Measurements from ENCODE around the gene AGAP1.
"Not testable (repeated sequence)": the region's sequence is repeated elsewhere in the genome, so short reads cannot be mapped to it uniquely, and the experiment has no call there.

AGAP1 gene

DNA sequence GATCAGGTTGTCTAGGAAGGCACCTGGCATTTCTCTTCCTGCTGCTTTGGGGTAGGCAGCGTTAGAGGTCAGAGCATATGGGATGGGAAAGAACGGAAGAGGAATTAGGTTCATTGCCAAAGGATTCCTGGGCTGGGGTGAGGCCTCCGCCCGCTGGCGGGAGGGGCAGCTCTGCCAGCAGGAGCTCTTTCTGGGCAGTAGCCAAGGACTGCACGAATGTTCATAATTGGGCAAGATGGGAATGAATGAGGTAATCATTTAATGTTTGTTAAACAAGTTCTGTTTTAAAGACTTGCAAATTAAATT is 253.9 kb downstream of the AGAP1 start:
- no peak for DNase-seq

DNA sequence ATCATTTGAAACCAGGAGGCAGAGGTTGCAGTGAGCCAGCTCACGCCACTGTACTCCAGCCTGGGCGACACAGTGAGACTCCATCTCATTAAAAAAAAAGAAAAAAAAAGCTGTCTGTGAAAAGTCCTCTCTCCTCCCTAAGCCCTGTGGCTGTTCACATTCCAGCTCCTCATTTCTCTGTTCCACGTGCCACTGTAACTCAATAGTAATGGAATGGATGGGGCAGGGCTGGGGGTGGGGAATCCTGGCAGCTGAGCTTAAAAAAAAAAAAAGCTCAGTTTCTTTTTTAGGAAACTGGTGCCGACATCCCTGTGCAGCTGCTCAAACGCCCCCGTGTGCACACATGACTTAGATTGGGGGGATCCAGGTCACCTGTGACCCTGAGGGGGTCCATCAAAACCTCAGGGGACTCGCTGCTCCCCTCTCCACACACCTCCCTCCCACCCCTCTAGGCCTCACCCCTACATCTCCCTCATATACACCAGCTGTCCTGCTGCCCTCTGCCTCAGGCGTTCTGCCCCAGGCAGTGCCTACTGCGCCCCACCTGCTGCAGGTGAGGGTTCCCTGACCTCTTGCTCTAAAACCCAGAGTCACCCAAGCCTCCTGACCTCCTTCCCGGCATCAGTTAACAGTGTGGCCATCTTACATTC is 255.4 kb downstream of the AGAP1 start:
- DNase-seq = no peak

DNA sequence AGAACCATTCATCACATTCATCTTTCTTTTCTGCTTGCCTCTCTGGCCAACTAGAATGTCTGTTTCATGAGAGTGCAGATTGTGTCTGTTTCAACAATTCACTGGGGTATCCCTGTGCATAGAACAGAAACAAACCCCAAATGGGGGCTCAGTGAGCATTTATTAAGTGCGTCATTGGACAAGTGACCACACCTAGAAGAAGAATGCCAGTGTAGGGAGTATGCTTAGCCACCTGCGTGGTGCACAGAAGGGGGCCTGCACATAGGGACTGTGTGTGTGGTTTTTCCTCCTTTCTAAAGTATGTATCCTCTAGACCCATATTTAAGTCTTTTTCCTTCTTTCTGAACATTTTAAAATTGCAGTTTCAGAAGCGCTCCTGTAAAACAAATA is 255.9 kb downstream of the AGAP1 start:
- no peak for DNase-seq

DNA sequence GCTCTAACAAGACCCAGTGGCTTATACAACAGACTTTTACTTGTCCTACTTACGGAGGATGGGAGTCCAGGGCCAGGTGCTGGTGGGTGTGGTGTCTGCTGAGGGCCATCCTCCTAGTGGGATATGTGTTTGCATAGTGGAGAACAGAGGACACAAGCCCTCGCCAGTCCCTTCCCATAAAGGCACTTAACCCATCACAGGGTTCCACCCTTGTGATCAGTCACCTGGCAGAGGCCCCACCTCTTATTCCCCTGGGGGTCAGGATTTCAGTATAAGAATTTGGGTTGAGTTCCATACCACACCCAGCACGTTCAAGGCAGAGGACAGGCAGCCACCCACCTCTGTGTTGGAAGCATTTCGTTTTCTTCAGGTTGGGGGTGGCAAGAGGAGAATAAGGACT is 259.0 kb downstream of the AGAP1 start:
- no peak for DNase-seq

DNA sequence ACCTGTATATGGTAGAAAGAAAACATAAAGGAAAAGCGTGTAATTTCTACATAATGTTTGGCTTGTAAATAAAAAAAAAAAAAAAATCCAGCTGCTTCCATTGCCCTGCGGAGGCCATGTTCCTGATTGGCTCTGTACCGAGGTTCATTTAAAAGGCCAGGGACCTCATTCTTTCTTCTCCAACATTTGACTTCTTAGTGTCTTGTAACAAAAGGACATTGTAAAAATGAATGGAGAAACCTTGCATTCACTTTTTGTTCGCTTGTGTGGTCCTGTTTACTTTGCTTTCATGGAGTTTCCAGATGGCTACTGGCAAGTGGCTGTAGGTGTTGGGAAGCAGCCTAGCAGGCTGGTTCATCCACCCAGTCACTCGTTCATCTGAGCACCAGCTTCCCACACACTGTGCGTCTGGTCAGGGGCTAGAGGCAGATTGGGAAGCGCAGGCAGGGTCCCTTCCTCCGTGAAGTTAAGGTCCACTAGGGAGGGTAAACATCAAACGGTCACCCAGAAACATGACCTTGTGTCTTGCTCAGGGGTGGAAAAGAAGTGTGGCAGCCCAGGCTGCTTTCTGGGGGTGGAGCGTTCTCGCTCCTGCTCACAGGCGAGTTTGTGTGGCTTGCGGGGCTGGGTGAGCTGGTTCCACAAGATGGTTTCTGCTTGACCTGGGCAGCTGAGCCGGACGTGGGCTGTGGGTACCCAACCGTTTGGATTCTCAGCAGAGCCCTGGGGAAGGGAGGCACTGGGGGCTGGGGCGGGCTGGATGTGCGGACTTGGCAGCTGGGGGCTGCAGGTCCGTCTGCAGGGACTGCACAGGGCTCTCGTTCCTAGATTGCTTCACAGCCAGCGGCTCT is 260.7 kb downstream of the AGAP1 start:
- no peak for DNase-seq

DNA sequence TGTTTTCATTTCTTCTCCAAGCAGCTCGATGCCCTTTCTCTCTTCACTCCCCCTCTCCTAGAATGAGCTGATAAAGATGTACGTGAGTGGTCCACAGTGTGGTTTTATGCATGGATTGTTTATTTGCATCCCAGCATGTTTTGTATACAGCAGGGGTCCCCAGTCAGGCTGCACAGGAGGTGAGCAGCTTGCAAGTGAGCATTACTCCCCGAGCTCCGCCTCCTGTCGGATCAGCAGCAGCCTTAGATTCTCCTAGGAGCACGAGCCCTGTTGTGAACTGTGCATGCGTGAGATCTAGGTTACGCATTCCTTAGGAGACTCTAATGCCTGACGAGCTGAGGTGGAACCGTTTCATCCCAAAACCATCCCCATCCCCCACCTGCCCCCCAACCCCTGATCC is 262.6 kb downstream of the AGAP1 start:
- DNase-seq = no peak

DNA sequence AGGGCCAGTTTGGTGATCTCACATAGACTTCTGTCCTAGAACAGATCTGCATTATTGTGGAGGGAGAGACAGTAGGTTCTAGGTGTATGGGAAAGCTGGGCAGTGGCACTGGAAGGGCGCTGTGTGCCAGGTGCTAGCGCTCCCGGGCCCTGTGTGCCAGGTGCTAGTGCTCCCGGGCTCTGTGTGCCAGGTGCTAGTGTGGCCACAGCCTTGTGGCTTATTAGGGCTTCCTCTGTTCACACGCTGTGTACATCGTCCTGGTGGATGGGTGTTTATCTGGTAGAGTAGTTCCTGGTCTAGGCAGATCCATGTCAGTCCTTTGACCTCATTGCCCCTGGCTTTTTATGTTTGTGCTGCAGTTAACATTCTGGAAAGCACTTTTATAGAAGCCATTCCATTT is 263.4 kb downstream of the AGAP1 start:
- no peak for DNase-seq

DNA sequence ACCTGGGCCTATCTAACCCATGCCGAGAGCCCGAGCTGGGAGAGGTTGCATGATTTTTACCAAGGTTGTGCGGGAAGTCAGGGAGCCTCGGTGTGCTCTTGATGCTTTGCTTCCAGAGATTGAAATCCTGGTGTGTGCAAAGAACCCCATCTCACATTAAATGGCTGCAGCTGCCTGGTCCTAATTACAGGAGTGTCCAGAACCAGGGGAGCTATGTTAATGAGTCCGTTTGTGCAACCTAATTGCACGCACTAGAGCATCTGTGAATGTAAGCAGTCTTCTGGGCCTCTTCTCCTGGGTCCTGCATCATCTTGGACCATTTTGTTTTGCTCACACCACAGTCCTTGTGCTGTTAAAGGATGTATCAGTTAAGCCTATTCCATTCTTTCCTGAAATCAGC is 263.8 kb downstream of the AGAP1 start:
- no peak for DNase-seq

DNA sequence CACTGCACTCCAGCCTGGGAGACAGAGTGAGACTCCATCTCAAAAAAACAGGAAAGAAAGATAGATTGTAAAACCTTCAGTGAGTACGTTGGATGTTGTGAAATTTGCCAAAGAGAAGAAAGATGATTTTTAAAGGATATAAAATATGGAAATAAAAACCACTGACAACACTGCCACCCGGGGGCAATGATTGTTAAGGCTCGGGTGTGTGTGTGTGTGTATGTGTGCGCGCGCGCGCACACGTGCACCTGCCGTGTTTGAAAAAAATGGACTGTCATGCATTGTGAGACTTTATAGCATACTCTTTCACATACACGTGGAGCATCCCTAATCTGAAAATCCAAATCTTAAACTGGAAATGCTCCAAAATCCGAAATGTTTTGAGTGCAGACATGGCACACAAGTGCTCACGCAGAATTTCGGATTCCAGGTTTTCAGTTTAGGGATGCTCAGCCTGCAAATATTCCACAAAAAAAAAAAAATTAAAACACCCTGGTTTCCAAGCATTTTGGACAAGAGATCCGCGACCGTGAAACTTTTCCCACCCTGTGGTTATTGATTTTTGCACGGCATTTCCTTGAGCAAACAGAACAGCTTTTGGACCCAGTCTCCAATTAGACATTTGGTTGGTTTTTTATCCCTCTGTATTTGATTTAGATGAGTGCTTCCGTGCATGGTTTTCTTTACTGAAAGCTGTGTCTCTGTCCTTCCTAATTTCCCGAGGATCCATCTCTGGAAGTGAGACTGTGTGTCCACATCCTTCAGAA is 269.2 kb downstream of the AGAP1 start:
- no peak for DNase-seq

DNA sequence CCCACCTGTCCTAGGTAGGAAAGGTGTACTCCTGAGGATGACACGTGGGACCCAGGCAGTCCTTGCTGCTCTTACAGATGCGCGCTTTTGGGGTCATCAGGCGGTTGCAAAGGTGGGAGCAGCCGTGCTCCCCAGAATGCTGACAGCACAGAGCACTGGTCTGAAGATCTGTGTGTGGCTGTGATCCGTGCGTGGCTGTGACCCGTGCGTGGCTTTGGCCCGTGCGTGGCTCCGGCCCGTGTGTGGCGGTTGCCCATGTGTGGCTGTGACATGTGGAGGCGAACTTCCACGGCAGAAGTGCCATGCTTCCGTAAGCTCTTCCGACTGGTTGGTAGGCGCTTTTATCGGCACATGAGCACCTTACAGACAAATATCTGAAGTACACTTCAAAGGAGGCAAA is 270.0 kb downstream of the AGAP1 start:
- no peak for DNase-seq

DNA sequence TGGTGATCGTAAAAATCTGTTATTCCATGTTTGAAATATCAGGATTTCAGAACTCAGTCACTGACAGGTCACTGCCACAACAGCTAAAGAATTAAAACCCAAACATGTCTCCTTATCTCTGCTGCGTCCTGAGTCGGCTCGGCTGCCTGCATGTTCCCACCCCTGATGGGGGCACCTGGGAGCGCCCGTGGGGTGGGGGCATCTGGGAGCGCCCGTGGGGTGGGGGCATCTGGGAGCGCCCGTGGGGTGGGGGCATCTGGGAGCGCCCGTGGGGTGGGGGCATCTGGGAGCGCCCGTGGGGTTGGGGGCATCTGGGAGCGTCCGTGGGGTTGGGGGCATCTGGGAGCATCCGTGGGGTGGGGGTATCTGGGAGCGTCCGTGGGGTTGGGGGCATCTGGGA is 270.6 kb downstream of the AGAP1 start:
- not testable (repeated sequence) for DNase-seq

DNA sequence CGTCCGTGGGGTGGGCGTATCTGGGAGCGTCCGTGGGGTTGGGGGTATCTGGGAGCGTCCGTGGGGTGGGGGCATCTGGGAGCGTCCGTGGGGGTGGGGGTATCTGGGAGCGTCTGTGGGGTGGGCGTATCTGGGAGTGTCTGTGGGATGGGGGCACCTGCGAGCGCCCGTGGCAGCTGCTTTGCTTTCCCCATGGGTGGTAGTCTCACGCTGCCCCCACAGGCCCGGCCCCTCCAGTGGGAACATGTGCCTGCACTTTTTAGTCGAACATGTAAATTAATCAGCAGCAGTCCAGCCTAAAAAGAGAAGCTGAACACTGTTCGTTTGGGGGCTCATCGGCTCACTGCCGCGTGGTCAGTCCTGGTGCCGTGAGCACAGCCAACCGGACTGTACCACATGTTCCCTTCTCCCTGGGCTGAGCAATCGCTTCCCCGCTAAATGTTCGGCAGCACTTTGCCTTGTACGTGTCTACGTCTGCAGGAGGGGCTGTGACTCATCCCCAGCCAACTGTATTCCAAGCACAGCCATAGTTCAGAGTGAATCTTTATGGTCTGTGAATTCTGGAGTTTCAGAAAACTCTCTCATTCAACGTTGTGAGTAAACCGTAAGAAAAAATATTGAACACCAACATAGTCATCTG is 271.5 kb downstream of the AGAP1 start:
- DNase-seq = no peak

DNA sequence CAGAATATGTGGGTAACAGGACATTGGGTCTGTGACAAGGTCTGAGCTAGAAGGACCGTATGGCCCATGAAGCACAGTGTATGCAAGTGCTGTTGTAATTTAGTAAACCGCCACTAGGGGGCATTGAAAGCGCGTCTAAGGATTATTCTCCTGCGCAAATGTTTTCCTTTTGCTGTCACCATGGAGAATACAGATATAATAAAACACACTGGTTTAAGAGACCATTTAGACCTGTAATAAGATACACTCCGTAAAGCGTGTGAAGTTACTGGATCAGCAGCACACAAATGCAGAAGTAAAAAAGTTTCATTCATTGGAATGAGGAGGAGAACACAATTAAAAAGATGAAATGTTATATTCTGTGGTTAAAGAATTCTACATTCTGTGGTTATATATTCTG is 272.4 kb downstream of the AGAP1 start:
- DNase-seq = peak; percentile 23

DNA sequence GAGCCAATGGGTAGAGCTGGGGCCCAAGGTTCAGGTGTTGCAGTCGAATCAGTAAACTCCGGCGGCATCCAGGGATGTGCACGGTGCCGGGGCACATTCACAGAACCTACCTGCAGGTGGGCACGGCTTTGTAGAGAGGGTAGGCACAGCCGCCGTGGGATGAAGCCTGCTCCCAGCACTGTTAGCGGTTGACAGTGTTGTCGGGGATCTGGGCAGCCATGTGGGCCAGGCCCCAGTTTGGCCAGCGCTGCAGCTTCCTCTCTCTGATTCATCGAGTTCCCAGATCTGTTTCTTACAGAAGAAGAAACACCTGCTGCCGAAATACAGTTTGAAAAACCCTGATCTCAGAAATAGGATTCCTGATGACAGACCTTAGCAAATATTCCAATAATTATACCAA is 274.8 kb downstream of the AGAP1 start:
- DNase-seq = no peak

DNA sequence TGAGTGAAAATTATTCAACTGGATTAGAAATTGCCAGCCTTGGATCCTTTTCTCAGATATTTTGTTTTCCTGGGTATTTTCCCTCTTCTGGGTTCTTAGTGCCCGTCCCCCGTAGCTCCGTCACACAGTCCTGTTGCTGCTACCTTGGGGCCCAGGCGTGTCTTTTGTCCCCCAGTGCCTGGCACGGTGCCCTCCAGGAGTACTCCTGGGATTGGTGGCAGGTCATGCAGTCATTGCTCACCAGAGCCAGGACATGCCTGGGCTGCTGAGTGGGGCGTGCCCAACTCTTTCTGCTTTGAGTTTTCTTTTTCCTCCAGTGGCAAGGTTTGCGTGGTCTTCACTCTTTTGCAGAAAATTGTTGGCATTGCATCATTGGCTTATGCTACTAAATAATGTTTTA is 275.2 kb downstream of the AGAP1 start:
- no peak for DNase-seq

DNA sequence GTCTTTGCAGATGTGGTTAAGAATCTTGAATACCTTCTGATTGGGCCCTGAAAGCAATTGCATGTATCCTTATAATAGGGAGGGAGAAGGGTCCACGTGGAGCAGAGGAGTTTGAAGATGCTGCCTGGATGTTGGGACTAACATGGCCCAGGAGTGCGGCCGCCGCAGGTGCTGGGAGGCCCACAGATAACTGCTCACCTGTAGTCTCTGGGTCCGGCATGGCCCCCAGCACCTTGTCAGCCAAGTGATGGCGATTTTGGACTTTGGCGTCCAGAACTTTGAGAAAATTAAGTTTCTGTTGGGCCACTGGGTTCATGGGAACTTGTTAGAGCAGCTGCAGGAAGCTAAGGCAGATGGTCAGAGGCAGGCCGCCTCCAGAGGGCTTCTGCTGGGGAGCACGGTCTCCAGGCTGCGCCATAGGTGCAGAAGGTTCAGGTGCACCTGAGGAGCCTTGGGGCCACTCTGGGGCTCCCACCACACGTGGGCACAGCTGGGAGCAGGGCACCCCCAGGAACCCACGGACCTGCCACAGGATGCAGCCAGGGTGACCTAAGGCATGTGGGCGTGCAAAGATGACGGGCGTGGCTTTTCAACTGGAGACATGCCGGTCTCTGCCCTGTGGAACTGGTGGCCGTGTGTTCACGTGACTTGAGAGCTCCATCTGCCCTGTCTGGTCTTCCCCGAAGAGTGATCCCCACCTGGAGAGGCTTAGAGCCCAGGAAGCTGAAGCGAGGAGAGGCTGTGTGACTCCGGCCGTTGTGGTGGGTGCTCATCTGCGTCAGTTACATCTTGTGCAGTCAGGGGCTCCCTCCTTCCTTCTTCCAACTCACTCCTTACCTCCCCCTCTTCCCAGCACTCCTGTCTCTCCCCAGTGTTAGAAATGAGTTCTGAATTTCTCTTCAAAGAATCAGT is 277.3 kb downstream of the AGAP1 start:
- no peak for DNase-seq

DNA sequence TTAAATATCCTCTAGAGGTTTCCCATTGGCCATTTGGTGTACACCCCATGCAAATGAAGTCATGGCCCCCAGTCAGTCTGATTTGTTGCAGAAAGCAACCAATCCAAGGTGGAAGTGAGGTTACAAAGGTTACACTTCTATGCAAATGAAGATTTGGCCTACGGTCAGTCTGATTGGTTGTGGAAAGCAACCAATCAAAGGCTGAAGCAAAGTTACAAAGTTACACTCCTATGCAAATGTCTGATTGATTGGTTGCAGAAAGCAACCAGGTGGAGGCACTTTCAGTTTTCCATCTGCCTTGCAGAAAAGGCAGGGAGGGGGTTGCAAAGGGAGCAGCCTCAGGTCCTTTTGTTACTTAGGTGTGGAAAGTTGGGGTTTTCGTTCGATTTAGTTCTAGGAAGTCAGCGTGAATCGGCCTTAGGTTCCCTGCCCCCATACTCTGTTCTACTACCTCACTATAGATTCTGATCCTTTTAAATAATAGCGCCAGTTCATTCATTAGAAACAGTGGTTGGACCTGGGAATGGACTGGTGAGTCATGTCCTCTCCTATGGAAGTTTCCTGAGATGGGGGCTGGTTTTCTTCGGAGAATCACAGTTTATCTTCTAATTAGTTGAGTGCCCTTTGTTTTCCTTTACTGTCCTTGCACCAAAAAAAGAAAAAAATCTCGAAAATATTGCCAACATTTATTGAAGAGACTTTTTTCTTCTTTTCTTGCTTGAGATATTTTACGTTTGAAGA is 279.5 kb downstream of the AGAP1 start:
- no peak for DNase-seq

DNA sequence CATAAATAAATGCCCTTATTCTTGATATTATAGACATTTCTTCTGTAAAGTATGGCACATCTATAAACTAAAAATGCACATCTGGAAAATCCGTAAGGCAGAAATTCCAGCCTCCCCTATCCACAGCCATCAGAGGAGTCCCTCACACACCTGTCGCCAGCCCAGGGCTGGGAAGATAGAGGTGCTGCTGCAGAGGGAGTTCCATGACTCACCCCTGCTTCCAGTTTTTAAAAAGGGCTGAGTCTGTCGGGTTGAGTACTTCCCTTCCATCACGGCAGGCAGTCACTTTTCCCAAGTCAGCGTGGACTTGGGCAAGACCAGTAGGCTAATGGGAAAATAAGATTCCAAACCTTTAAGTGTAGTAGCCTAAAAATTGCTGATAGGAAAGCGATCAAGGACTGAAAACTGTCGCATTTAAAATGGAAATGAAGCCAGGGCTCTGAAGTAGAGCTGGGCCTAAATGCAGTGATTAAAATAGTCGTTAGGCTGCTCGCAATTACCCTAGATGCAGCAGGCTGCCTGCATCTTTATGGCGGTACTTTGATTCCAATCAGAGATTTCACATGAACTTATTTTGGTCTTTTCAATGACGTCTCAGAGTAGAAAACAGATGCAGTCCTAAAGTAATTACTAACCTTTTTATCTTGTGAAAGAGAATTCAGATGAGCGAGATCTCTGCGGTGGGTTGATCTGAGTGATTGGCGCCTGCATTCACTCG is 280.5 kb downstream of the AGAP1 start:
- no peak for DNase-seq

DNA sequence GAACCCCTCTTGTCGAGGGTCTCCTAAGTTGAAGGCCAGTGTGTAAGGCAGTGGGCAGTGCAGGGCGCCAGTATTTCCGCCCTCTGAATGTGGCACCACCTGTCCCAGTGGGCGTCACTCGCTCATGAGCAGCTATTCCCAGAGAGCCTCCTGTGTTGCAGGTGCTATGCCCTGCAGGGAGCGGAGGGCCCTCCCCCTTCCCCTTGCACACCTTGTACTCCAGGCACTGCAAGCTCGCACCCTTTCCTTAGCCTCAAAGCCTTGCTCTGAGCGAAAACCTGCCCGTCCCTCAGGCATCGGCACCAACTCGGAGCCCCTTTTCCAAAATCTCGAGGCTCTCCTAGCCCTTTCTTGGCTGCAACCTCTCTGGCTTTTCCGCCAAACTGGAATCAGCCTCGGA is 282.7 kb downstream of the AGAP1 start:
- no peak for DNase-seq

DNA sequence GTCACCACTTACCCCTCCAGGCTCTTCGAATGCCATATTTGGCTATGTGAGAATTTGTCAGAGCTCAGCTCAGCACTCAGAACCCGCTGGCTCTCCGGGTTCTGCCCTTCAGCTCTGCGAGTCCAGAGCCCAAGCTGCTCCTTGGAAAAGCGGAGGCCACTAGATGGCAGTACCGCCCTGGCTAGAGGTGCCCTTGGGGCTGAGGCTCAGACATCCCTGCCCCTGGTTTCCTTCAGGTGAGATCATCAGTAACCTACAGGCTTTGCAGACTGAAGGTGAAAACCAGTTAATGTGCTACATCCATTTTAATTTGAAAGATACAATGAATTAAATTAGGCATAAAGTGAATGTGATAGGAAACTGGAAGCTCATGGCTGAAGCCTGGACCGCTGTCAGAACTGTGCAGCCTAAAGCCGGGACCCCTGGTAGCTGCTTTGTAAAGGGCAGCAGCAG is 285.6 kb downstream of the AGAP1 start:
- DNase-seq = no peak

DNA sequence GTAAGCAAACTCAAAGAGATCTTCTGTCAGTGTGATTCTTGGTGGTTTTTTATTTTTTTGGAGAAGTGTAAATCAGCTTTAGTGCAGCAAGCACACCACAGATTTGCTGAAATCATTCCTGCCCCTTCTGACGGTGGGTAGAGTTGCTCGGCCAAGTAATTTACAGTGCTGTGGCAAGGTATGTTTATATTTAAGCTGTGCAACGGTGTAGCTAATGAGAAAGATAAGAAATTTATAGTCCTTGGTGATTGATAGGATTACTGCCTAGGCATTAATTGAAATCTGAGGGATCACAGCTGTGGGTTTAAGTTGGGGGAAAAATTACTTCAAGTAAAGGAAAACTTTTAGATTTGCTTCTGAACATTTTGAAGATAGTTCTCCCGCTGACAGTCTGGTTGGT is 286.6 kb downstream of the AGAP1 start:
- DNase-seq = no peak
